ENCODE measurements around the gene FADS6.

- TF ChIP-seq CTCF (conservative IDR thresholded peaks at IDR 0.05; ENCODE audit: low read depth, low read length) = no peak
- no peak for TF ChIP-seq EZH2phosphoT487 (IDR thresholded peaks at IDR 0.05; ENCODE audit: borderline replicate concordance, low read length)
These were observed 43.9 kb upstream of the FADS6 start for GRCh38 chr17:74937064-74938051.

All from PC-3 (cell line).